GM12878 (cell line): ENCODE results near the gene HTR7. TPM values are rescaled to one million over a fixed set of nuclear protein-coding genes. Genes with fewer than 3 reads are reported as not detected.

Source experiments
- ASH2L ChIP-seq: fragments of 300-600, 200-600 bp; sonication (generic); IDR thresholded peaks from 2 replicates; pipeline ENCODE4 v1.6.1; 2017; ENCODE audit warnings: low read depth, mild to moderate bottlenecking, borderline replicate concordance
- ATF3 ChIP-seq: IDR thresholded peaks from 2 replicates; pipeline ENCODE4 v1.6.1; 2011; ENCODE audit warnings: low read depth, mild to moderate bottlenecking, low read length, moderate library complexity, borderline replicate concordance; ENCODE audit errors: extremely low read depth
- BHLHE40 ChIP-seq, 2 experiments: fragments of 450-650 bp in 1 of 2; IDR thresholded peaks; 2 replicates each; pipeline ENCODE4 v1.6.1; 2011 to 2017; ENCODE audit warnings: low read depth in 2 of 2, borderline replicate concordance in 1 of 2, improper control_type of control experiment in 1 of 2, low read length in 1 of 2, mild to moderate bottlenecking in 1 of 2
- CREB1 ChIP-seq: IDR thresholded peaks from 2 replicates; pipeline ENCODE4 v1.6.1; 2012; ENCODE audit warnings: low read depth, mild to moderate bottlenecking, inconsistent platforms
- ESRRA ChIP-seq: IDR thresholded peaks from 2 replicates; pipeline ENCODE4 v1.6.1; 2012; ENCODE audit warnings: mild to moderate bottlenecking, low read length, improper control_type of control experiment
- ETV6 ChIP-seq, 2 experiments: fragments of 450-650 bp in 1 of 2; IDR thresholded peaks in 1 of 2; conservative IDR thresholded peaks in 1 of 2; 2 replicates each; pipeline ENCODE4 v1.6.1; 2014; ENCODE audit warnings: antibody characterized with exemption in 1 of 2, borderline replicate concordance in 1 of 2, low read depth in 1 of 2, mild to moderate bottlenecking in 1 of 2, moderate library complexity in 1 of 2
- KDM1A ChIP-seq: fragments of 200-600 bp; sonication (generic); IDR thresholded peaks from 2 replicates; pipeline ENCODE4 v1.6.1; 2016; ENCODE audit warnings: borderline replicate concordance
- MEF2A ChIP-seq: IDR thresholded peaks from 2 replicates; pipeline ENCODE4 v1.6.1; 2011; ENCODE audit warnings: low read depth, mild to moderate bottlenecking, low read length, moderate library complexity; ENCODE audit not compliant: insufficient read depth
- MEF2B ChIP-seq: fragments of 450-650 bp; IDR thresholded peaks from 2 replicates; pipeline ENCODE4 v1.6.1; 2018; ENCODE audit warnings: mild to moderate bottlenecking, moderate library complexity; ENCODE audit not compliant: partially characterized antibody, poor library complexity, severe bottlenecking
- PRDM15 ChIP-seq: fragments of 450-650 bp; formaldehyde crosslinking; IDR thresholded peaks from 2 replicates; pipeline ENCODE4 v1.4.0; 2020; ENCODE audit warnings: mild to moderate bottlenecking, moderate library complexity
- RAD51 ChIP-seq: fragments of 450-650 bp; IDR thresholded peaks from 2 replicates; pipeline ENCODE4 v1.6.1; 2016; ENCODE audit warnings: moderate library complexity, mild to moderate bottlenecking, inconsistent platforms
- RBBP5 ChIP-seq: fragments of 200-600 bp; sonication (generic); conservative IDR thresholded peaks from 2 replicates; pipeline ENCODE4 v1.6.1; 2016
- SMAD5 ChIP-seq: IDR thresholded peaks from 2 replicates; pipeline ENCODE4 v1.6.1; 2016; ENCODE audit warnings: antibody characterized with exemption, low read depth
- SREBF2 ChIP-seq: IDR thresholded peaks from 2 replicates; pipeline ENCODE4 v1.6.1; 2012; ENCODE audit warnings: mild to moderate bottlenecking, low read length
- TCF12 ChIP-seq: IDR thresholded peaks from 2 replicates; pipeline ENCODE4 v1.6.1; 2011; ENCODE audit warnings: low read depth, mild to moderate bottlenecking, low read length
- USF1 ChIP-seq: IDR thresholded peaks from 2 replicates; pipeline ENCODE4 v1.6.1; 2011; ENCODE audit warnings: borderline replicate concordance, low read depth, mild to moderate bottlenecking, moderate library complexity, mixed read lengths, low read length; ENCODE audit not compliant: insufficient read depth; ENCODE audit errors: extremely low read length
- USF2 ChIP-seq: IDR thresholded peaks from 2 replicates; pipeline ENCODE4 v1.6.1; 2011; ENCODE audit warnings: low read depth, low read length, improper control_type of control experiment, borderline replicate concordance
- polyA plus RNA-seq, 11 experiments: library from polyadenylated mRNA; depleted of rRNA in 4 of 11; unstranded in 6 of 11; stranded (reverse) in 5 of 11; fragments of >200 nt; fragmentation: Nextera tagmentation in 4 of 11; fragmentation: Illumina TruSeq in 1 of 11; extraction: Ambion mirVana in 4 of 11; extraction: Trizol in 1 of 11; gene quantifications; 1 replicate in 1 of 11; 2 replicates in 10 of 11; pipeline versions ENCODE4 v1.2.1 to v1.2.3, GENCODE V29; 2011 to 2016; ENCODE audit warnings: inconsistent platforms in 2 of 11, missing spikeins in 2 of 11, low read depth in 1 of 11
- total RNA-seq, 4 experiments: library from RNA; depleted of rRNA in 3 of 4; stranded (reverse); fragments of >200 nt in 3 of 4; fragmentation: Illumina TruSeq in 1 of 4; extraction: Trizol in 1 of 4; gene quantifications; 2 replicates each; pipeline versions ENCODE4 v1.2.1 to v1.2.3, GENCODE V29; 2013 to 2021

The HTR7 gene
- total and polyA plus RNA-seq, 10 of the 15 experiments (the other 5 are each of a cell fraction or from before 2014, with no cell fraction given) = 0.01 to 1.3 (median 0.06) TPM; not detected in 4

GRCh38 chr10:90779548-90779947 is 78.3 kb downstream of the HTR7 start (continued):
- TF ChIP-seq ESRRA (no peak), ATF3 (0 out of 2 replicates have a peak, but pooled peaks have one; percentile 29), USF2 (no peak; the same call in 1 of the 2 replicates), PRDM15 (CRISPR knock-in tag) (no peak), MEF2B (no peak), TCF12 (no peak), MEF2A (no peak), SREBF2 (no peak), ETV6 (conservative IDR thresholded peaks at IDR 0.05 in 1 of 2, IDR thresholded peaks at IDR 0.05 in 1 of 2; ENCODE audit: borderline replicate concordance in 1 of 2, low read depth in 1 of 2) (no peak), KDM1A (no peak), RBBP5 (no peak), ASH2L (no peak), USF1 (peak; percentile 50), BHLHE40 (IDR thresholded peaks at IDR 0.05; ENCODE audit: borderline replicate concordance in 1 of 2, low read depth in 2 of 2, low read length in 1 of 2) (peak in 1 of 2 experiments; percentile 5; a peak in 1 of 4 replicates), RAD51 (peak; percentile 43; the same call in 1 of the 2 replicates), SMAD5 (no peak), CREB1 (no peak)
